SK-N-SH (cell line): Measurements from ENCODE around the gene TTC16. TPM values are rescaled to one million over a fixed set of nuclear protein-coding genes. Genes with fewer than 3 reads are reported as not detected.

Experiments used
- CTCF ChIA-PET: fragments of 300-600, 350-600 bp; formaldehyde crosslinking; extraction: SDS; loops from one replicate; lab custom pipeline; 2021; lab: Yijun Ruan, JAX
- POLR2A ChIA-PET: fragments of 350-600 bp; sonication (Branson Sonifier 250); formaldehyde crosslinking; extraction: SDS; loops from one replicate; lab custom pipeline; 2020; ENCODE audit warnings: antibody characterized with exemption, inconsistent platforms; lab: Yijun Ruan, JAX
- DNase-seq: peaks from one replicate; pipeline ENCODE4 v3.0.0; 2012
- H2AFZ ChIP-seq: fragments of 200-600 bp; sonication (generic); 2 replicates; pipeline ENCODE4 v1.8.1; 2016; ENCODE audit warnings: antibody characterized with exemption, mild to moderate bottlenecking, low read depth
- H3F3A ChIP-seq: fragments of 200-600 bp; sonication (generic); replicated peaks from 2 replicates; pipeline ENCODE3; 2016; ENCODE audit warnings: antibody characterized with exemption, mild to moderate bottlenecking; ENCODE audit not compliant: insufficient read depth
- H3K27ac ChIP-seq, 2 experiments: fragments of 200-500 bp in 1 of 2; fragments of 200-600 bp in 1 of 2; sonication (Bioruptor generic) in 1 of 2; sonication (generic), shearing (Covaris generic) in 1 of 2; 2 replicates each; pipeline versions ENCODE4 v1.5.1 to v1.6.1; 2014 to 2016; ENCODE audit warnings: low read depth in 2 of 2, inconsistent platforms in 1 of 2, low read length in 1 of 2, mild to moderate bottlenecking in 1 of 2, mixed read lengths in 1 of 2
- H3K27me3 ChIP-seq: fragments of 200-600 bp; sonication (generic), shearing (Covaris generic); 2 replicates; pipeline ENCODE4 v1.6.1; 2016; ENCODE audit warnings: mixed run types; ENCODE audit not compliant: insufficient read depth
- H3K36me3 ChIP-seq, 2 experiments: fragments of 200-500 bp in 1 of 2; fragments of 200-600 bp in 1 of 2; sonication (Bioruptor generic) in 1 of 2; sonication (generic) in 1 of 2; replicated peaks in 1 of 2; 2 replicates each; pipeline versions ENCODE3 to v1.5.1; 2014 to 2016; ENCODE audit warnings: low read length in 1 of 2, mild to moderate bottlenecking in 1 of 2; ENCODE audit not compliant: insufficient read depth in 2 of 2, control insufficient read depth in 1 of 2
- H3K4me1 ChIP-seq, 2 experiments: fragments of 200-500 bp in 1 of 2; fragments of 200-600 bp in 1 of 2; sonication (Bioruptor generic) in 1 of 2; sonication (generic), shearing (Covaris generic) in 1 of 2; 2 replicates each; pipeline versions ENCODE4 v1.5.1 to v1.6.1; 2014 to 2016; ENCODE audit warnings: low read depth in 1 of 2, low read length in 1 of 2, mixed run types in 1 of 2; ENCODE audit not compliant: insufficient read depth in 2 of 2, control insufficient read depth in 1 of 2
- H3K4me2 ChIP-seq: fragments of 200-600 bp; sonication (generic), shearing (Covaris generic); 2 replicates; pipeline ENCODE4 v1.6.1; 2017; ENCODE audit warnings: mixed run types
- H3K4me3 ChIP-seq, 2 experiments: fragments of 200-500 bp in 1 of 2; fragments of 200-600 bp in 1 of 2; sonication (Bioruptor generic) in 1 of 2; sonication (generic), shearing (Covaris generic) in 1 of 2; 2 replicates each; pipeline versions ENCODE4 v1.5.1 to v1.8.1; 2014 to 2016; ENCODE audit warnings: low read depth in 2 of 2, inconsistent platforms in 1 of 2, low read length in 1 of 2, mild to moderate bottlenecking in 1 of 2, mixed read lengths in 1 of 2, moderate library complexity in 1 of 2
- H3K79me2 ChIP-seq: fragments of 200-600 bp; sonication (generic); 2 replicates; pipeline ENCODE4 v1.8.1; 2017; ENCODE audit warnings: mild to moderate bottlenecking; ENCODE audit not compliant: insufficient read depth
- H3K9ac ChIP-seq: fragments of 200-600 bp; sonication (generic); 2 replicates; pipeline ENCODE4 v1.6.1; 2017; ENCODE audit warnings: mixed run types
- H3K9me2 ChIP-seq: fragments of 200-600 bp; sonication (generic); 2 replicates; pipeline ENCODE4 v1.6.1; 2017; ENCODE audit warnings: mixed run types
- H3K9me3 ChIP-seq: fragments of 200-600 bp; sonication (generic); 2 replicates; pipeline ENCODE4 v1.6.1; 2017; ENCODE audit warnings: mixed run types, mild to moderate bottlenecking, moderate library complexity
- H4K20me1 ChIP-seq: fragments of 200-600 bp; sonication (generic); 2 replicates; pipeline ENCODE4 v1.6.1; 2017; ENCODE audit warnings: mild to moderate bottlenecking, mixed run types; ENCODE audit not compliant: insufficient read depth
- CHD2 ChIP-seq: fragments of 150-350 bp; IDR thresholded peaks from 2 replicates; pipeline ENCODE4 v1.6.1; 2018; ENCODE audit warnings: low read length; ENCODE audit not compliant: partially characterized antibody
- CTCF ChIP-seq: fragments of 200-600 bp; sonication (generic); IDR thresholded peaks from 2 replicates; pipeline ENCODE4 v1.6.1; 2017; ENCODE audit warnings: antibody characterized with exemption, mild to moderate bottlenecking, moderate library complexity
- ELF1 ChIP-seq: IDR thresholded peaks from 2 replicates; pipeline ENCODE4 v1.4.0; 2012
- EP300 ChIP-seq, 2 experiments: IDR thresholded peaks; 2 replicates each; pipeline versions ENCODE4 v1.4.0 to v1.6.1; 2012; ENCODE audit warnings: borderline replicate concordance in 1 of 2, low read depth in 1 of 2, low read length in 1 of 2
- FOXJ3 ChIP-seq: sonication (generic); formaldehyde crosslinking; IDR thresholded peaks from 2 replicates; pipeline ENCODE4 v1.5.1; 2020; ENCODE audit warnings: mild to moderate bottlenecking, missing genetic modification reagents
- GABPA ChIP-seq: IDR thresholded peaks from 2 replicates; pipeline ENCODE4 v1.4.0; 2012; ENCODE audit warnings: low read depth, mild to moderate bottlenecking
- IRF3 ChIP-seq: fragments of 150-350 bp; IDR thresholded peaks from 2 replicates; pipeline ENCODE4 v1.6.1; 2016; ENCODE audit warnings: mild to moderate bottlenecking, low read depth, low read length
- MEF2A ChIP-seq: IDR thresholded peaks from 2 replicates; pipeline ENCODE4 v1.4.0; 2012; ENCODE audit warnings: low read depth, borderline replicate concordance
- NFIC ChIP-seq: IDR thresholded peaks from 2 replicates; pipeline ENCODE4 v1.4.0; 2012; ENCODE audit warnings: borderline replicate concordance
- NRF1 ChIP-seq: IDR thresholded peaks from 2 replicates; pipeline ENCODE4 v1.6.1; 2012; ENCODE audit warnings: low read depth, mild to moderate bottlenecking, low read length
- PBX3 ChIP-seq: IDR thresholded peaks from 2 replicates; pipeline ENCODE4; 2012
- POLR2AphosphoS5 ChIP-seq: IDR thresholded peaks from 2 replicates; pipeline ENCODE4 v1.6.1; 2012; ENCODE audit warnings: low read depth, low read length
- RAD21 ChIP-seq: IDR thresholded peaks from 2 replicates; pipeline ENCODE4 v1.6.1; 2012; ENCODE audit warnings: mild to moderate bottlenecking, low read length
- RCOR1 ChIP-seq: fragments of 150-350 bp; IDR thresholded peaks from 2 replicates; pipeline ENCODE4 v1.6.1; 2017; ENCODE audit warnings: antibody characterized with exemption, low read length
- SIN3A ChIP-seq: IDR thresholded peaks from 2 replicates; pipeline ENCODE4 v1.6.1; 2012; ENCODE audit warnings: low read depth, mild to moderate bottlenecking, low read length, moderate library complexity, borderline replicate concordance
- TCF12 ChIP-seq: IDR thresholded peaks from 2 replicates; pipeline ENCODE4 v1.4.0; 2012
- YY1 ChIP-seq: IDR thresholded peaks from 2 replicates; pipeline ENCODE4 v1.4.0; 2012; ENCODE audit warnings: low read depth, mild to moderate bottlenecking
- WGBS: methylation state at CpG from one replicate; pipeline ENCODE4 v1.1.6; 2017; ENCODE audit warnings: low lambda C conversion rate; 5-methylcytosine and 5-hydroxymethylcytosine counted together
- polyA plus RNA-seq, 3 experiments: library from polyadenylated mRNA; depleted of rRNA; stranded (reverse); fragments of >200 nt; gene quantifications; 2 replicates each; pipeline ENCODE4 v1.2.3, GENCODE V29; 2012
- TF ChIP-seq, protein P1 (sequence below): IDR thresholded peaks from 2 replicates; pipeline ENCODE4 v1.4.0; 2012; ENCODE audit warnings: low read depth, borderline replicate concordance
- TF ChIP-seq, protein P2 (sequence below): IDR thresholded peaks from 2 replicates; pipeline ENCODE4 v1.4.0; 2012; ENCODE audit warnings: low read depth, borderline replicate concordance

Gene TTC16
- polyA plus RNA-seq, 1 of the 3 experiments (the other 2 are of a cell fraction) = 0.05 TPM

- no peak for DNase-seq
- H3K36me3 ChIP-seq = no peaks in the 10 kb centered on the region
- H3K4me1 ChIP-seq = peaks cover 0 to 12% of the 10 kb centered on the region in 2 experiments; a peak in 1 of 4 replicates
- H3K4me3 ChIP-seq = no peak overlapping the region
- H3K27ac ChIP-seq = no peak overlapping the region
- 75% methylated on average over 3 of the region's 3 CpGs for WGBS
- POLR2A ChIA-PET = no interaction called here
- H3K9me2 ChIP-seq = no peaks in the 10 kb centered on the region
- H2AFZ ChIP-seq = no peak overlapping the region
- no peaks in the 10 kb centered on the region for H3K9me3 ChIP-seq
- H3K79me2 ChIP-seq = no peaks in the 10 kb centered on the region
- no peak for TF ChIP-seq MEF2A
- no peak for TF ChIP-seq RCOR1
- TF ChIP-seq TCF12 = no peak
- no peak for TF ChIP-seq FOXJ3 (CRISPR knock-in tag)
- TF ChIP-seq YY1 = no peak
- no peak for TF ChIP-seq ELF1
- TF ChIP-seq POLR2AphosphoS5 = no peak
- TF ChIP-seq NRF1 = no peak
- TF ChIP-seq, protein P1, sequence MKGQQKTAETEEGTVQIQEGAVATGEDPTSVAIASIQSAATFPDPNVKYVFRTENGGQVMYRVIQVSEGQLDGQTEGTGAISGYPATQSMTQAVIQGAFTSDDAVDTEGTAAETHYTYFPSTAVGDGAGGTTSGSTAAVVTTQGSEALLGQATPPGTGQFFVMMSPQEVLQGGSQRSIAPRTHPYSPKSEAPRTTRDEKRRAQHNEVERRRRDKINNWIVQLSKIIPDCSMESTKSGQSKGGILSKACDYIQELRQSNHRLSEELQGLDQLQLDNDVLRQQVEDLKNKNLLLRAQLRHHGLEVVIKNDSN = no peak
- TF ChIP-seq EP300 (IDR thresholded peaks at IDR 0.05; ENCODE audit: borderline replicate concordance in 1 of 2, low read depth in 1 of 2, low read length in 1 of 2) = no peak
- no peak for TF ChIP-seq CTCF
- no peak for TF ChIP-seq RAD21
- no peak overlapping the region for H3K4me2 ChIP-seq
- H4K20me1 ChIP-seq = no peaks in the 10 kb centered on the region
- CTCF ChIA-PET = interaction anchor here (1.0 to 7.4 kb wide), 4 partner anchors 11 to 262 kb away, joined by 3 to 36 read pairs (median 6); partner anchors contain the start of genes CDK9 and TOR2A
- H3K9ac ChIP-seq = no peak overlapping the region
- H3F3A ChIP-seq = no peaks in the 10 kb centered on the region
- H3K27me3 ChIP-seq = no peaks in the 10 kb centered on the region
These were observed 57.4 kb downstream of the TTC16 start for GRCh38 chr9:127773272-127773671.

GRCh38 chr9:127773981-127774380 is 58.1 kb downstream of the TTC16 start:
- Histone ChIP-seq H2AFZ (no peak overlapping the region), H3K79me2 (no peaks in the 10 kb centered on the region), H4K20me1 (no peaks in the 10 kb centered on the region), H3K4me3 (no peak overlapping the region), H3K9me2 (no peaks in the 10 kb centered on the region), H3K4me2 (no peak overlapping the region), H3F3A (no peaks in the 10 kb centered on the region), H3K27ac (no peak overlapping the region), H3K4me1 (peaks cover 0 to 14% of the 10 kb centered on the region in 2 experiments; a peak in 1 of 4 replicates), H3K27me3 (no peaks in the 10 kb centered on the region), H3K9me3 (no peaks in the 10 kb centered on the region), H3K36me3 (no peaks in the 10 kb centered on the region), H3K9ac (no peak overlapping the region)
- ChIA-PET POLR2A (no interaction called here), CTCF (interaction anchor here (1.0 to 7.4 kb wide), 3 partner anchors 11 to 39 kb away, joined by 6 to 36 read pairs (median 20); partner anchors contain the start of gene TOR2A)
- WGBS = 76% methylated on average over 10 of the region's 10 CpGs
- no peak for TF ChIP-seq EP300 (IDR thresholded peaks at IDR 0.05; ENCODE audit: borderline replicate concordance in 1 of 2, low read depth in 1 of 2, low read length in 1 of 2)
- no peak for TF ChIP-seq IRF3
- no peak for TF ChIP-seq GABPA
- no peak for TF ChIP-seq NFIC
- TF ChIP-seq SIN3A = no peak
- no peak for TF ChIP-seq RAD21
- TF ChIP-seq MEF2A = no peak
- TF ChIP-seq, protein P2, sequence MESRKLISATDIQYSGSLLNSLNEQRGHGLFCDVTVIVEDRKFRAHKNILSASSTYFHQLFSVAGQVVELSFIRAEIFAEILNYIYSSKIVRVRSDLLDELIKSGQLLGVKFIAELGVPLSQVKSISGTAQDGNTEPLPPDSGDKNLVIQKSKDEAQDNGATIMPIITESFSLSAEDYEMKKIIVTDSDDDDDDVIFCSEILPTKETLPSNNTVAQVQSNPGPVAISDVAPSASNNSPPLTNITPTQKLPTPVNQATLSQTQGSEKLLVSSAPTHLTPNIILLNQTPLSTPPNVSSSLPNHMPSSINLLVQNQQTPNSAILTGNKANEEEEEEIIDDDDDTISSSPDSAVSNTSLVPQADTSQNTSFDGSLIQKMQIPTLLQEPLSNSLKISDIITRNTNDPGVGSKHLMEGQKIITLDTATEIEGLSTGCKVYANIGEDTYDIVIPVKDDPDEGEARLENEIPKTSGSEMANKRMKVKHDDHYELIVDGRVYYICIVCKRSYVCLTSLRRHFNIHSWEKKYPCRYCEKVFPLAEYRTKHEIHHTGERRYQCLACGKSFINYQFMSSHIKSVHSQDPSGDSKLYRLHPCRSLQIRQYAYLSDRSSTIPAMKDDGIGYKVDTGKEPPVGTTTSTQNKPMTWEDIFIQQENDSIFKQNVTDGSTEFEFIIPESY = no peak
- TF ChIP-seq CHD2 = no peak
- TF ChIP-seq PBX3 = no peak
- no peak for DNase-seq
